ENCODE results near the gene AMPD3.
A peak's percentile ranks its signal among the peaks of the same experiment; 100 is the strongest.

Gene AMPD3

GRCh38 chr11:10511181-10511621 is 56.1 kb downstream of the AMPD3 start:
- no peak for DNase-seq

DNA sequence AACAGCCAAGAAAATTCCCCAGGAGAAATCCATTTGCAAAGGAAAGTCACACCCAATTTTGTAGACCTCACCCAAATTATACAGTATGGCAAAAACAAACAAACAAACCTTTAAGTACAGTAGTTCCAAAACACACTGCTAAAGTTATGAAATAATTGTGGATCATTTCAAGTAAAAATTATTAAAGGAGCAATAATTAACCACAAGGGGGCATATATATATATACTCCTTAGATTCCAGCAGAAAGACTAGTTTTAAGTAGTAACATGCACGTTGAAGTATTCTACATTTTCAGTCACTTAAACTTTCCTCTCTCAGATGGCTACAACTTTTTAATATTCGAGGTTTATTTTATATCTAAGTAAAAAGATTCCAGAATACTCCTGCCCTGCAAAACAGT is 59.1 kb downstream of the AMPD3 start:
- DNase-seq, result no peak

- DNase-seq, result no peak
These were observed 59.6 kb downstream of the AMPD3 start for GRCh38 chr11:10514709-10515108.

GRCh38 chr11:10515418-10515817 is 60.4 kb downstream of the AMPD3 start:
- DNase-seq, result no peak

- no peak for DNase-seq
These were observed 63.1 kb downstream of the AMPD3 start for GRCh38 chr11:10518123-10518522.

GRCh38 chr11:10518891-10519290 is 63.8 kb downstream of the AMPD3 start:
- no peak for DNase-seq

- DNase-seq, result no peak
These were observed 64.6 kb downstream of the AMPD3 start for GRCh38 chr11:10519630-10520029.

- no peak for DNase-seq
These were observed 65.5 kb downstream of the AMPD3 start for GRCh38 chr11:10520562-10520961.

- no peak for DNase-seq
These were observed 67.2 kb downstream of the AMPD3 start for GRCh38 chr11:10522276-10522675.

GRCh38 chr11:10522921-10523320 is 67.9 kb downstream of the AMPD3 start:
- no peak for DNase-seq

- no peak for DNase-seq
These were observed 69.4 kb downstream of the AMPD3 start for GRCh38 chr11:10524471-10524870.

GRCh38 chr11:10526974-10527918 is 72.2 kb downstream of the AMPD3 start:
- no peak for DNase-seq

GRCh38 chr11:10528121-10528520 is 73.1 kb downstream of the AMPD3 start:
- no peak for DNase-seq

DNA sequence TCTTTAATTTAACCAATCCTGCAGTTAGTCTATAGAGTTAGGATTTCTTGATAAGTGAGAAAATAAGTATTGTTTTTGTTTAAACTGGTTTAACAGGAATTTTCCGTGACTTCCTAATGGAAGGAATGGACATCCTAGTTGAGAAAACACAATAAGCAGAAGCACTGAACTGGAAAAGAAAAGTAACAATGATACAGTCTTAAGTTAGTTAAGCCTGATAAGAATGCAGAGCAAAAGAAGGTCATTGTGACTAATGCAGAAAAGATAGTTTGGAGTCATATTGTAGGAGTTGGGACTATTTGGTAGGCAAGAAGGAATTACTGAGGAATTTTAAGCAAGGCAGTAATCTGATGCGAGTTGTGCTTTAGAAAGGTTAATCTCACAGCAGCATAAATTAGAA is 74.2 kb downstream of the AMPD3 start:
- no peak for DNase-seq

GRCh38 chr11:10532526-10532925 is 77.5 kb downstream of the AMPD3 start:
- no peak for DNase-seq

DNA sequence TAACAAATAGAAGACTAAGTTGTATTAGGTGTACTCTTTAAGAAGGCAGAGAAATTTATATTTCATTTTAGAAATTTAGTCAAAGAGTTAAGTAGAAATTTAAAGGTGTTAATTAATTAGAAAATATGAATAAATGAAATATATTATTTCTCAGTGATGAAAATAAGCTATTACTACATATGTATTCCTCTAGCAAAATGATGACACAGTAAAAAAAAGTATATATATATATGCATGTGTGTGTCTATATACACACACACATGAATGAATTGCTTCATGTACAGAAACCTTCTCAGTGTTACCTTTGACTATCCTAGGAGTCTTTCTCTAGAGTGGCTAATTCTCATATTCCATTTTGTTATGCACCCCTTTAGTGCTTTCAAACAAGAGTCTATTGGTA is 78.3 kb downstream of the AMPD3 start:
- DNase-seq, result no peak

- no peak for DNase-seq
These were observed 79.3 kb downstream of the AMPD3 start for GRCh38 chr11:10534316-10534715.

- no peak for DNase-seq
These were observed 82.5 kb downstream of the AMPD3 start for GRCh38 chr11:10537600-10537999.

- no peak for DNase-seq
These were observed 83.9 kb downstream of the AMPD3 start for GRCh38 chr11:10538924-10539323.

GRCh38 chr11:10539339-10539738 is 84.3 kb downstream of the AMPD3 start:
- no peak for DNase-seq

DNA sequence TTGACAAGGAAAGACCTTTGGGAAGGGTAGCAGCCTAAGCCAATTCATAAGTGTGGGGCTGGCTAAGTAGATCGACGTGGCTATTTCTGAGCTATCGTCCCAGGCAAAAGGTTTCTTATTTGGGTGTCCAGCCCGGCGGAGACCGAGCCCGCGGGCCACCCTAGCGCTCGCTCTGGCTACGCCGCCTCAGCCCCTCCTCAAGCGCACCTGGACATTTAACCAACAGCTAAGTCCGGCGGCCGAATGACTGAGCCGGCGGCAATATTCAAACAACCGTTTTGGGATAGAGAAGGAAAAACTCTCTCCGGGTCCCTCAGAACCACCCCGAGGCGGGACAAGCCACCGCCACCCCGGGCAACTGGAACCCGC is 85.5 kb downstream of the AMPD3 start:
- DNase-seq, result no peak

GRCh38 chr11:10540915-10541560 is 86.0 kb downstream of the AMPD3 start, which contains the start of gene RNF141:
RNF141 (minus strand) TSS chr11:10541187; CDS start chr11:10534158, 7,029 bp downstream.
- peak; percentile 79 for DNase-seq

DNA sequence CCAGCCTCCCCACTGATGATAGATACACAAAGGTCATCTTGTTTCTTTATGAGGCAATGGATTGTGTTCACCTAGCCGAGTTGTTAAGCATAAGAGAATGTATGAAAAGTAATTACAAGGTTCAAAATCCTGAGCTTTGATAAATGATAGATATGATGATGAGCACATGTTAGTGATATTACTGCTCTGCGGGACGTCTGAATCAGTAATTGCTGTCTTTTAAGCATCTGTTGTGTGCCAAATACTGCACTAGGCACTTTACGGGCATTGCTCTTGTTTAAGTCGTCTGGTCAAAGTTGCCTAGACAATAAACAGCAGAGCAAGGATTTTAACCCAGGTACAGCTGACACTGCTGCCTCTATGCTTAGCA is 86.5 kb downstream of the AMPD3 start:
- DNase-seq, result no peak

GRCh38 chr11:10542776-10543175 is 87.7 kb downstream of the AMPD3 start:
- no peak for DNase-seq
